Hematopoietic multipotent progenitor cell treated with erythropoietin and hydrocortisone succinate and interleukin-3 and kit ligand, for 4 days (in vitro differentiated cells): ENCODE measurements around the gene MYO15A.
"Not testable (repeated sequence)": the region's sequence is repeated elsewhere in the genome, so short reads cannot be mapped to it uniquely, and the experiment has no call there.

Experiments used
- DNase-seq: peaks from one replicate; pipeline ENCODE4 v3.0.0-alpha.2; 2015

MYO15A gene

DNA sequence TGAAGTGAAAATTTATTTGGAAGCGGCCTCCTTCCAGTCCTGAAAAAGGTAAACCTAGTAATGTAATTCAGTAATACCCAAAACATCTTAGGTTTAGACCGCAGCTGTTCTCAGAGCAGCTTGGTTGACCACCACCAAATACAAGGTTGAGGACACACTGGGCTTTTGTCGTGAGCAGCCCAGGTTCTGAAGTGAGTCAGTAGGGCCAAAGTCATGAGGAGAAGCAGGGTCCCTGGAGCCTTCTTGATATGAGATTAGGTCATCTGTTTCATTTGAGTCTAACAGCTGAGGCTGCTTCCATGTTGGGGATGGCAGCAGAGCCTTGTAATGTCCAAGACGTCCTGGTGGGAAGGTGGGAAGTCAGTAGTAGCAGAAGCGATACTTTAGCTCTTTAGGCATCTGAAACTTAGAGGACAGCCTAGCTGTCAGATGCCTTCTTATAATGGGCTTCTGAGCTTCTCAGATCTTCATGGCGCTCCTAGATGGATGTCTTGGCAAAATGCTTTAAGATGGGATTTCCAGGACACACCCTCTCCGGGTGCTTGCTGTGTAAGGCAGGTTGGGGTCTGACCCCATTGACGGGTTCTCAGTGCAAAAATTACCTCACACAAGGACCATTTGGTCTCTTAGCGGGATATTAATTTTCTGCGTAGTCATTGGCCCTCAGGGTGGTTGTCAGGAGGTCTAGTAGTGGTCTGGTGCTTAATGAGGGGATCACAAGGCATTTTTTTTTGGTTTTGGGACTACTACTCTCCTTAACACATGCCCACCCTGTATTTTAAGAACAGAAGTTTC, 77.5 kb downstream of the MYO15A start:
- no peak for DNase-seq

DNA sequence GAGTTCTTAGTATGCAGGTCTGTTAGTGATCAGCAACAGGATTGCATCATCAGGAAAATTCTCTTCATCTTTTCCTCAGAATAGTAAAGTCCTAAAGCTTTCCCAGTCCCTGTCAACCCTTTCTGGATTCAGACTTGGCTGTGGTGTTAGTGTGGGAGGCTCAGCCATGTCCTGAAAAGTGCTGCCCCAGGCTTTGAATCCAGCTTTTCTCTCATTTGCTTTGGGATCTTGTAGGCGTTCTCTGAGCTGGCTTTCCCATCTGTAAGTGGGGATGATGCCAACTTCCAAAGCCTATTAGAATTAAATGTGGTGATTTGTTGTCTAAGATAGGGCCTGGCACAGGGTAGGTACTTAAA, 78.0 kb downstream of the MYO15A start:
- DNase-seq: no peak

DNA sequence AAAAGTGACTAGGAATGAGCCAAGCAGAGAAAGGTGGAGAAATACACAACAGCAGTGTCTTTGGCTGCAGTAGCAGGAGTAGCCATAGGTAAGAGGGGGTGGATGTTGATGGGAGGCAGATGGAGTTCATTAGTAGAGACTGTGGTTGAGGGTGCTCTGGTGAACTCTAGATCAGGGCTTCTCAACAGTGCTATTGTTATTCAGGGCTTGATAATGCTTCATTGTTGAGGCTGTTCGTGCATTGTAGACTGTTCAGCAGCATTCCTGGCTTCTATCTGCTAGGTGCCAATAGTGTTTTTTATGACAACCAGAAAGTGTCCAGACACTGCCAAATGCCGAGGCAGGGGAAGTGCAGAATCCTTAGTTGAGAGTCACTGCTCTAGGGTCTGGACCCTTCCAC, 78.7 kb downstream of the MYO15A start:
- DNase-seq: no peak

DNA sequence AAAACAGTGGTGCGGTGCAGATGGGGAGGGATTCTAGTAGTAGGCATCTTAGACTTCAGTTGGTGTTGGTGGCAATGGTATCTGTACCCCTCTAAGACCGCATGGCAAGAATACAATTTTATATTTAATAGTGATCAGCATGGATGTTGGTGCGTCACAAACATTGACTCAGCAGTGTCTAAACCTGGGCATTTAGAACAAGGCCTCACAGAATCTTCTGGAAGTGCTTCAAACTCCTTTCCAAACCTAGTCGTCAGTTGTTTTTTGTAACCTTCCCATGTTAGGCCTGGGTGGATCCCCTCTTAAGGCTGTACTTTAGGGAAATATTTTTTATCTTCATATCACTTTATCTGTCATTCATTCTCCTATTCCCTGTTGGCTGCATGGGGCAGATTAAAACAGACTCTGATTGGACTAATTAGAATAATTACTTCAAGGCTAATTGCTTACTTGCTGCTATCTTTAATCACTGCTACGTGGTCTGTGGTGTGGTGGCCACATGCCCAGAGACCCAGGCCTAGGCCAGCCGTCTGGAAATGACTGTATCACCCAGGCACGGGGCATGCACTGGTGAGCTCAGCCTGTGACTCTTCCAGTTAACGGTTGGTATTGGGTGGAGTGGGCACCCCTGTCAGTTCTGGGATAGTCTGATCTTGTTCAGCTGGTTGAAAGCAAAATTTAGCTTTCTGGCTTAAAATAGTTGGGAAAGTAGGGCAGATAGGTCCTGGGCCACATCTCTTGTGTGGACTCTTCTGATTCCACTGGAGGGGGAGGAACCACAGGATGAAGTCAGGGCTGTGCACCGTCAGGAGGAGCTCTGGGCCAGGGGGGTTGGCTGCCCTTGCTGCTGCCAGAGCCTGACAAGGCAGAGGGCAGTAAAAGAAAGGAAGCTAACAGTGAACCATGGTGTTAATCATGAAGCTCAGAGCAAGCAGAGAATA, 79.5 kb downstream of the MYO15A start:
- peak; percentile 75 for DNase-seq

DNA sequence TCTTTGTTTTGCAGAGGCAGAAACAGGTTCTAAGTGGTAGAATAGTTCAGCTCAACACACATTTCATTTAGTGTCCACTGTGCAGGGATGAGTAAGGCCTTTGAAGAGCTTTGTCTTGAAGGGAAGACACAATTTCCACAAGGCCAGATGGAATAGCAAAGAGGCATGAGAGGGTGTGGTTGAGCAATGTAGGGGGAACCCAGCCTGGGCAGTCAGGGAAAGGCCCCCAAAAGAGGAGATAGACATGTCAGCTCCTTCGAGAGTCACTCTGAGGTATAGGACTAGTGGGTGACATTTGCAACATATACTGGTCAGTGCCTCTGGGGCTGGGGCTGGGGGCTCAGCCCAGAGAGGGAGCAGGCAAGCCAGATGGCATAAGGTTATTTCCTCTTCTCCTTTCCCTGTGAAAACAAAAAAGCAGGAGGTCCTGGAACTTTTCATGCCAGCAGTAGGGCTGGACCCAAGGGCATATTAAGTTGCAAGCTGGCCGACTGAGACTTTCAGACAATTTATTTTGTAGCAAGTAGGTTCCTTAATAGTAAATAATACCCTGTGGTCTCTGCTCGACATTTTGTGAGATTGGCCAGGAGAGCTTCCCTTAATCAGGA, 82.2 kb downstream of the MYO15A start:
- no peak for DNase-seq

DNA sequence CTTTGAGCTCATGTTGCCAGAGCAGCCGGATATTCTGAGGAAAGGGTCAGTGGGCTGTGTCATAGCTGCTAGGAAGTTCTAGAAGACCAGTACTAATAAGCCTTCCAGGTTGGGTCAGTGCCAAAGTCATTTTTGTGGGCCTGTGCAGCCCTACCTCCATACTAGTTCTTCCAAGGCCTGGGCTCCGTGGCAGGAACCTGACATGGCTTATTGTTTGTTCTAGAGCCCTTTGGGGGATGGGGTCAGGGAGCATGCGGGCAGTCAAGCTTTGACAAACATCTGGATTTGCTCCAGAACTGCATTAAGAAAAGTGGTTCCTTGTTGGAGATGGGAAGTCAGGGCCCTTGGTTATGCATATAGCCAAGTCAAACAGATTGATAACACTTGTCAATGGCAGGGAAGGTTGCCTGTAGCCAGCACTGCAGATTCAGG, 82.7 kb downstream of the MYO15A start:
- DNase-seq: no peak

DNA sequence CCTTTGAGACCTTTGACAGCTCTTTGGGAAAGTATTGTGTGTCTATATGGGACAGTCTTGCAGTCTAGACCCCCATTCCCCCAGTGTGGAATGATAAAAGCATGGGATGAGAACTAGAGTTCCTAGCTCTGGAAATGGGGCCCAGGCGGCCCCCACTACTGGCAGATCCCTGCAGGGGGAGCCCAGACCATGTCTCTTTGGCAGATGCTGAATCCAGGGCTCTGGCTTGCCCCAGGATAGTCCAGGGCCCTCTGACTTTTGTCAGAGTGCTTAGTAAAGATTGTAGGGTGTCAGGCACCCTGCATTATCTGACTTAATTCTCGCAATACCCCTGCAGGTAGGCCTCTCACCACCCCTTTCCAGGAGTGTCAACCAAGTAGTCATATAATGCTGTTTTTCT, 83.4 kb downstream of the MYO15A start:
- DNase-seq: peak; percentile 31

DNA sequence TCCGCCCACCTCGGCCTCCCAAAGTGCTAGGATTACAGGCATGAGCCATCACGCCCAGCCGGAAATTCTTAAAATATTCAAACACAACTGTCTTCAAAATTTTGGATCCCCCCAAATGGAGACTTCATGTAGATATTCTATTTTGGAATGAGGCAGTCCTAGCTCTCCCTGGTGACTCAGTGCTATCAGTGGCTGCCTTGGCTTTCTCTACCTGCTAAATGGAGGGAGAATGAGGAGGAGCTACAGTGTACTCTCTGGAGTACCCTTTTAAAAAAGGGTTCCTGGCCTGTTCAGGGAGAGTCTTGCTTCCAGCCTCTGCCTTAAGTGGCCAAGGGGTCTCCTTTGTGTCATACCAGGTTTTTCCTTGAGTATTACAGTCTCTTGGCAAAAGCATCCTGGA, 85.8 kb downstream of the MYO15A start:
- no peak for DNase-seq

DNA sequence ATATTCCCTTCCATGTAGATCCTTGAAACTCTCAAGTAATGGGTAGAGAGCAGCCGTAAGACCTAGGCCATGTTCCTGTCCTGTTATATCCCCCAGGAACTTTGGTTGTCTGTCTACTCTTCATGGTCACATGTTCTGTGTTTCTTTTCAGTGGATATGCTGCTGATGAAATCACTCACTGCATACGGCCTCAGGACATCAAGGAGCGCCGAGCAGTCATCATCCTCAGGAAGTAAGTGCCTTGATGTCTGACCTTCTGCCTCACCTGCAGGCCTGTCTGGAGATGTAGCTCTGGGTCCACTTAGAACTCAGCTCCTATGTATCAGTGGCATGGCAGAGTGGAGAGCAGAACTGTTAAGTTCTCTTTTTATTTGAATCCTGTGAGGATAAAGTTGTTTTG, 86.2 kb downstream of the MYO15A start:
- no peak for DNase-seq

DNA sequence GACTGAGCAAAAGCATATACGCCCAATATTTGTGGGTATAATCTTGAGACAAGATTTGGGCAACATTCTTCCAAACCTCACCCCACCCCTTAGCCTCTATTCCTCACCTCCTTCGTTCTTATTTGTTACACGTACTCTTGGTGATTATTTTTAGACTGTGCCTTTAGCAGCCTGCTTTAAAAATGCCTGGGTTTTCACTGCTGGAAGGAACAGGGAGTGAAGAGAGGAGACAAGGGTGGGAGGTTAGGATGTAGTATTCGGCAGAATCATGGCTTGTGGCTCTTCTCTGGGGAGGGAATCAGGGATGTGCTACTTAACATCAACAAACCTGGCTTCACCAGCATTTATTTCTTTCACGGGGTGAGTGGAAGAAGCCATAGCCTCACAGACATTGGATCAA, 86.7 kb downstream of the MYO15A start:
- DNase-seq: no peak

DNA sequence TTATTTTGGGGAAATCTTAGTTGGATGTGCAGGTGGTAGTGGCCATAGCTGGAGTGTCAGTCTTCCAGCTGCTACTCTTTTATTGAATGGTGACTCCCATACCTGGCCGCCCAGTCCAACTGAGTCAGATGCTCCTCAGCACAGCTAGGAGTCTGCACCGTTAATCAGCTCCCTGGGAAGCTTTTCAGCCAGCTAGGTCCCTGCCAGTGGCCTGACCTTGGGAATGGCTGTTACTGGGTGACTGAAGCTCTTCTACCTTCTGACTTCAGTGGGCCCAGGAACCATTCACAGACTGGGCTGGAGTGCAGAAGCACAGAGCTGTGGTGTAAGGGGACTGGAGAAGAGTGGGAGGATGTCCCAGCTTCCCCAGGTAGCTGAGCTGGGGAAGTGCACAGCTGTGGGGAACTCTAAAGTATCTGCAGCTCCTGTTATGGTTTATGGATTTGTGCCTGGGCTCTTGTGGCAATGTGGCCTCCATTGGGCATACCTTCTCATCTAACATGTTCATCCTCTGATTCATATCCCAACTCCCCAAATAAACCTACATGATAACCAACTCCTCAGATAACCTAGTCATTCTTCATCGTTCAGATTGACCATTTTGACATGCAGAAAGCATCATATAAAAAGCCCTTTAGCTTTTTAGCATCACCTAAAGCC, 89.1 kb downstream of the MYO15A start:
- no peak for DNase-seq

DNA sequence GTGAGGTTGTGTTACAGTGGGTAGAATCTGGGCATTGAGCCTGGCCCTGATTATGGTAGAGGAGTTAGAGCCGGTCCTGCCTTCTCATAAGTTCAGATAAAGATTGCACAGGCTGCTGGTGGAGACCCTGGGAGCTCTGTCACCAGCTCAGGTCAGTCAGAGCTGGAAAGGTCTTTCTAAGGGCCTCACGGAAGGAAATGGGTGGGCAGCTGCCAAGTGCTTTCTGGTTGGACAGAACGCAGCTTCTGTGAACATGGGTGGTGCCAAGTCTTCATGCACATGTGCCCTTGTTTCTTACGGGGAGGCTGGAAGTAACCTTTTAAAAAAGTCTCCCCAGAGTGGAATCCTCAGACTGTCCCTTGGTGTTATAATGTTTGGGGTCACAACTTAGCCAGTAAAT, 90.0 kb downstream of the MYO15A start:
- DNase-seq: no peak

DNA sequence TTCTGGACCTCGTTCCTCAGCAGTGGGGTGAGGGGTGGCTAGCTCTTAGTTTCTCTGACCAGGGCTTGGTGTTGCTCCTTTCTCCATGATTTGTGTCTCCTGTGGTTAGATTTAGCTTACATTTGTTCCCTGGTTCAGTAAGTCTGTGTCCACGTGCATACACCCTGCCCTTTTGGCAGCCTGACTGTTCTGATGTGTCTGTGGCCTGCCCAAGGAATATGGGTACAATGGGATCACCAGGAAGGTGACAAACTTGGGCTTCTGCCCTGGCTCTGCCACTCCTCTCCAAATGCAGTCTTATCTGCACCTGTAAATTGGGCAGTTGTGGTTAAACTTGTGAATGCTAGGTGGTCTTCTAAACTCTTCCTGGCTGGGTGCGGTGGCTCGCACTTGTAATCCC, 92.6 kb downstream of the MYO15A start:
- no peak for DNase-seq

DNA sequence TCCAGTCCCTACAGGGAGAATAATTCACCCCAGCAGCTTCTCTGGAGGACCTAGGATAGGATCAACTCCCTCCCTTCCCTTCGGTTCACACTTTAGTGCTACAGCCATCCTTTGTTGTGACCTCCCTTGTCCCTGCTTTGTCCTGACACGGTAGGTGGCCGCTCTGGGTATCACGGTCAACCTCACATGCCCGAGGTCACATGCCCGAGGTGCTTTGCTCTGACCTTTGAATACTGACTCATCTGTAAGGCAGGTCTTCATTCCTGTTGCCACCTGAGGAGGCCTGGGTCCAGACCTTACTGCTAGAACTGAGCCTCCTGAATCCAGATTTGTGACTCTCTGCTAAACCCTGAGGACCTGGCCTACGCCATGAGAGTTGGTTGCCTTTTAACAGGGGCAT, 94.8 kb downstream of the MYO15A start:
- DNase-seq: no peak

DNA sequence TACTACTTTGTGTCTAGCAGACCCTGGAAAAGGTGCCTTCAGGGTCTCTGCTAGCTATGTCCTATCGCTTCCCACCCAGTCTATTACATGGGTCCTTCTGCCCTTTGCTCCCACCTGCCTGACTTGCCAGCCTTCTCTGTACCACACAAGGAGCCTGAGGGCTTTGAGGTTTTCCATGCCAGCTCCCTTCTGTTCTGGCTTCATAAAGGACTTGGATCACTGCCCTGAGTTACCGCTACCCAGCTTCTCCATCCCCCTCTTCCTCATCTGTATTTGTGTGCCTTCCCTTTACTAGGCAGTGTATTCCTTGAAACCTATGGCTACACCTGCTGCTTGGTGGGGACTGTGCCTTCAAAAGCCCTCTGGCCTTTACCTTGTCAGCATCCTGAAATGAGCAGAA, 97.3 kb downstream of the MYO15A start:
- no peak for DNase-seq

DNA sequence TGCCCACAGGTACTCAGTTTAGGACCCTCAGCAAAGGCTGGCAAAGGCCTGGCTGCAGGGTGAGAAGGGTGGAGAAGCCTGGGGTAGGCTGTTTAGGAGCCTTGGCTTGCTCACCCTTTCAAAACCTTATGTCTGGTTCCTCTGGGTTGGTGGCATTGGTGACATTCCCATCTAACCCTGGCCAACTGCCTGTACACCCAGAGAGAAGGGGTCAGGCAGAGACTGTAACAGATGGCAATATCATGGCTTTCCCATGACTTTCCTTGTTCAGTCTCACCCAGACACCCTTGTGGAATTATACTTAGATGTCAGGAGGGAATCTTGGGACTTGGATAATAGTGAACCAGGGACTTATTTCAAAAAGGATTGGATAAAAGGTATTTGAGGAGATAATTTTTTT, 98.4 kb downstream of the MYO15A start:
- DNase-seq: no peak

DNA sequence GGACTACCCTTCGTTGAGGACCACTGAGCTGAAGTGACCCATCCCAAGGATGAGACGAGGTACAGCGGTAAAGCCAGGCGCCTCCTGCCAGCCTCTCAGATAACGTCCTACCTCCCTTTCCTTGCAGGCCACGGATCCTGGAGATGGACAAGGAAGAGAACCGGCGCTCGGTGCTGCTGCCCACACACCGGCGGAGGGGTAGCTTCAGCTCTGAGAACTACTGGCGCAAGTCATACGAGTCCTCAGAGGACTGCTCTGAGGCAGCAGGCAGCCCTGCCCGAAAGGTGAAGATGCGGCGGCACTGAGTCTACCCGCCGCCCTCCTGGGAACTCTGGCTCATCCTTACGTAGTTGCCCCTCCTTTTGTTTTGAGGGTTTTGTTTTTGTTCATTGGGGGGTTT, 99.5 kb downstream of the MYO15A start:
- DNase-seq: no peak

DNA sequence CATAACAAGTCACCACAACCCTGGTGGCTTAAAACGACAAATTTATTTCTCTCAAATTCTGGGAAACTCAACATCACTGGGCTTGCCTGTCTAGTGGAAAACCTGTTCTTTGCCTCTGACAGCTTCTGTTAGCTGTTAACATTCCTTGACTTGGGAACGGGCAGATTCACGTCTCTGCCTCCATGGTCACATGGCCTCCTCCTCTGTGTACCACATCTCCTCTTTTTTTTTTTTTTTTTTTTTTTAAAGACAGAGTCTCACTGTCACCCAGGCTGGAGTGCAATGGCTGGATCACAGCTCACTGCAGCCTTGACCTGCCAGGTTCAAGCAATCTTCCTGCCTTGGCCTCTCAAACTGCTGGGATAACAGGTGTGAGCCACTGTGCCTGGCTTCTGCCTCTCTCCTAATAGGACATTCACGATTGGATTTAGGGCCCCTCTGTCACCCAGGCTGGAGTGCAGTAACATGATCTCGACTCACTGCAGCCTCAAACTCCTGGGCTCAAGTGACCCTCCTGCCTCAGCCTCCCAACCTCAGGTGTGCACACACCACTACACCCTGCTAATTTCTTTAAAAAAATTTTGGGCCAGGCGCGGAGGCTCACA, 105.2 kb downstream of the MYO15A start:
- no peak for DNase-seq

DNA sequence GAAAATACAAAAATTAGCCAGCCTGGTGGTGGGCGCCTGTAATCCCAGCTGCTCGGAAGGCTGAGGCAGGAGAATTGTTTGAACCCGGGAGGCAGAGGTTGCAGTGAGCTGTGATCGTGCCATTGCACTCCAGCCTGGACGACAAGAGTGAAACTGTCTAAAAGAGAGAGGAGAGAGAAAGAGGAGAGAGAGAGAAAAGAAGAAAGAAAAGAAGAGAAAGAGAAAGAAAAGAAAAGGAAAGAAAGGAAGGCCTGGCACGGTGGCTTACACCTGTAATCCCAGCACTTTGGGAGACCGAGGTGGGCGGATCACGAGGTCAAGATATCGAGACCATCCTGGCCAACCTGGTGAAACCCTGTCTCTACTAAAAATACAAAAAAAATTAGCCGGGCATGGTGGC, 108.3 kb downstream of the MYO15A start:
- not testable (repeated sequence) for DNase-seq

DNA sequence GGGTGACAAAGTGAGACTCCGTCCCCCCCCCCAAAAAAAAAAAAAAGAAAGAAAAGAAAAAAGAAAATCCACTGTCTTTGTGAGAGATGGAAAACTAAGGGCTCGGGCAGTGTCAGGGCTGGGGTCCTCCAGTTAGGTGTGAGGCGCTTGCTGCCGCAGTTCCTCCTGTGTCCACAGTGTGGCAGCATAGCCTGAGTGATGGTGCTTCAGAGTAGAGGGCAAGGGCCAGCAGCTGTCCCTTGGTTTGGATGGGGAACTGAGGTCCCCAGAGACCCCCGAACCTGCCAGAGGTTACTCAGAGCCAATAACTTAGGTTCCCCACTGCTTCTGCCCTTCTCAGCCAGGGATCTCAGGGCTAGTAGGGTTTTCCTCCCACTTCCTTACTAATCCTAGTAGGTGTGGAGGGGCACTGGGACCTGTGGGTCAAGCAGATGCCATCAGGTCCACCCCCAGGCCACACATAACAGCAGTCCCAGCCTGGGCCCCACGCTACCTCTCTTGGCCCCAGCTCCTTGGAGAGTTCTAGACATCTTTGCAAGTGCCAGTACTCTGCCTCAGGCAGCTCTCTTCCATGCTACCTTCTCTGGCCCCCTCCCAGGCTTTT, 109.0 kb downstream of the MYO15A start:
- DNase-seq: peak; percentile 82

DNA sequence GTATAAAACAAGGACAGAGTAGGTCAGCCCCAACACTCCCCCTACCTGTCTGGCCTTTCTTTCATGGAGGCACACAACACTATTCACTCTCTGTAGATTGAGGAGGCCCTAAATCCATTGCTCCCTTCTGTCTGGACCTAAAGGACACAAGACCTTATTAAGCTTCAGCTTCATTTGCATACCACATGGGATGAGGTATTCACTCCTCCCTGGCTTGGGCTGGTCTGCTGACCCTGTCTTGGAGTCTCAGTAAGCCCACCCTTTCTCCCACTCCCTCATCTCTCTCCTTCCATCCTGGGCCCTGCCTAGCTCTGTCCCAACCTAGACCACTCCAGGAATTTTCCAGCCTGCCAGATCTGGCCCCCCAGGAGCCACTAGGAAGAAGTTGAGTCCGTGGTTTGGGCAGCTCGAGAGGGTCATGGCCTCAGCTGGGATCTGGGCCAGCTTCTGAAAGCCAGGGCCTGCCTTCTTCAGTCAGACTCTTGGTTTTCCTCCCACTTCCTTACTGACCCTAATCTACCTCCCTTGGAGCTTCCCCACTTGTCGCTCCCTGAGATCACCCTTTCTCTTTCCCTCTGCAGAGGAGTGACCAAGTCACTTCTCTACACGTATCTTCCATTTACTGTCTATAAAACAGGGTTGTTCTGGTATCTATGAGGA, 110.3 kb downstream of the MYO15A start:
- DNase-seq: no peak

DNA sequence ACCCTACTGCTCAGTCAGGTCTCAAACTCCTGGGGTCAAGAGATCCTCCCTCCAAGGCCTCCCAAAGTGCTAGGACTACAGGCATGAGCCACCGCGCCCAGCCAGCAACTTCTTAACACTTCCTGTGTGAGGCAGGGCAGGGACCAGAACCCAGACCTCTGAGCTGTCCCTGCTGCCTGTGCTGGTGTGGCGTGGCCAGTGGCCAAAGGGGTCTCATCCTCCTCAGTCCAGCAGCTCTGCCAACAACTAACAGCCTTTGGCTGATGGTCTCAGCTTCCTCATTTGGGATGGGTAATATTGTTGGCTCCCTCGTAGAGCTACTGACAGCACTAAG, 115.5 kb downstream of the MYO15A start:
- no peak for DNase-seq
